SK-N-MC (cell line): Measurements from ENCODE around the gene METRN.

Experiments
- EZH2 ChIP-seq: fragments of 200-600 bp; sonication (generic); IDR thresholded peaks from one replicate; pipeline ENCODE4 v1.6.1; 2017; ENCODE audit warnings: antibody characterized with exemption
- POLR2AphosphoS5 ChIP-seq: IDR thresholded peaks from 2 replicates; pipeline ENCODE4 v1.6.1; 2012; ENCODE audit warnings: mild to moderate bottlenecking, low read depth, low read length, borderline replicate concordance

- TF ChIP-seq EZH2 = no peak
- TF ChIP-seq POLR2AphosphoS5 = no peak
Measured at GRCh38 chr16:714558-715476, at the start of gene METRN.
